Hematopoietic multipotent progenitor cell (in vitro differentiated cells): Measurements from ENCODE around the gene DNAH14. TPM values are rescaled to one million over a fixed set of nuclear protein-coding genes. Genes with fewer than 3 reads are reported as not detected.
A peak's percentile ranks its signal among the peaks of the same experiment; 100 is the strongest.
"Not testable (repeated sequence)": the region's sequence is repeated elsewhere in the genome, so short reads cannot be mapped to it uniquely, and the experiment has no call there.

ENCODE experiments used
- DNase-seq, 3 donors: peaks; one replicate each; pipeline ENCODE4 v3.0.0-alpha.2; 2011 to 2015; ENCODE audit warnings: low read depth in 2 of 3, low spot score in 2 of 3
- total RNA-seq: library from RNA; depleted of rRNA; stranded (reverse); fragments of >200 nt; gene quantifications from one replicate; pipeline ENCODE4 v1.2.3, GENCODE V29; 2012

DNAH14 gene
- total RNA-seq, 1 donor, result 5.4 TPM

DNA sequence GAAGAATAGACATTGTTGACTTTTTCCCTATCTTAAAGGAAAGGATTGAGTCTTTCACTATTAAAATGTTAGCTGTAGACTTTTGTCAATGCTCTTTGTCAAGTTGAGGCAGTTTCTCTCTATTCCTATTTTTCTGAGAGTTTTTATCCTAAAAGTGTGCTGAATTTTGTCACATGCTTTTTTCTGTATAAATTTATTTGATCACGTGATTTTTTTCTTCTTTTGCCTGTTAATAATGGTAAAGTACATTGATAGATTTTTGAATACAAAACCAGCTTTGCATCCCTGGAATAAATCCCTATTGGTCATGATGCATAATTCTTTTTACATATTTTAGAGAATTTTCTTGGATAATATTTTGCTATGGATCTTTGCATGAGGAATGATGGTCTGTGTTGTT is 60.1 kb downstream of the DNAH14 start:
- no peak for DNase-seq

DNA sequence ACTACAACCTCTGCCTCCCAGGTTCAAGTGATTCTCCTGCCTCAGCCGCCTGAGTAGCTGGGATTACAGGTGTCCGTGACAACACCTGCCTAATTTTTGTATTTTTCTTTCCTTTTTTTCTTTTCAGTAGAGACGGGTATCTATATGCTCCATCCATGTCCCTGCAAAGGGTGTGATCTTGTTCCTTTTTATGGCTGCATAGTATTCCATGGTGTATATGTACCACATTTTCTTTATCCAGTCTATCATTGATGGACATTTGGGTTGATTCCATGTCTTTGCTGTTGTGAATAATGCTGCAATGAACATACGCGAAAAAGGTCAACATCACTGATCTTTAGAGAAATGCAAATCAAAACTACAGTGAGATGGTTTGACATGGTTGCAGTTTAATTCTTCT is 62.1 kb downstream of the DNAH14 start:
- DNase-seq, result not testable (repeated sequence)

DNA sequence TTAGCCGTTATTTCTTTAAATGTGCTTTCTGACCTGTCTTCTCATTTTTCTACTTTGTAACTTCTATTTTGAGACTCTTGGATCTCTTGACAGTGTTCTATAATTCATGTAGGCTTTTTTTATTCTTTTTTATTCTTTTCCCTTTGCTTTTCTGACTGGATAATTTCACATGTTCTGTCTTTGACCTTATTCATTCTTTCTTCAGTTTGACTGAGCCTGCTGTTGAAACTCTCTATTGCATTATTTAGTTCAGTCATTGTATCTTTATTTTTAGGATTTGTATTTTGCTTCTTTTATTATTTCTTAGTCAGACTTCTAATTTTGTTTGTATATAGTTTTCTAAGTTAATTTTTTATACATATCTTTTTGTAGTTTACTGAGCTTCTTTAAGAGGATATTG is 66.1 kb downstream of the DNAH14 start:
- no peak for DNase-seq

DNA sequence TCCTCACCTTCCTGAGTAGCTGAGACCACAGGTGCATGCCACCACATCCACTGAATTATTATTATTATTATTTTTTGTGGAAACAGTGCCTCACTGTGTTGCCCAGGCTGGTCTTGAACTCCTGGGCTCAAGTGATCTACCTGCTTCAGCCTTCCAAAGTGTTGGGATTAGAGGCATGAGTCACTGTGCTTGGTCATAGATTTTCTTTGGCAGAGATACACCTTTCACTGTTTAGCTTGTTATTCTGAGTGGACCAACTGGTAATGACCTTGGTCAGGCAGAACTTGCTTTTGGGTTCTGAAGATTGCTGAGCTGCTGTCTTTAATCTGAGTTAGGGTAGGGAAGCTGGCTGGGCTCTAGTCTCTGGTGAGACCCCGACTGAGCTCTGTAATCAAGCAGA is 66.8 kb downstream of the DNAH14 start:
- DNase-seq, result no peak

DNA sequence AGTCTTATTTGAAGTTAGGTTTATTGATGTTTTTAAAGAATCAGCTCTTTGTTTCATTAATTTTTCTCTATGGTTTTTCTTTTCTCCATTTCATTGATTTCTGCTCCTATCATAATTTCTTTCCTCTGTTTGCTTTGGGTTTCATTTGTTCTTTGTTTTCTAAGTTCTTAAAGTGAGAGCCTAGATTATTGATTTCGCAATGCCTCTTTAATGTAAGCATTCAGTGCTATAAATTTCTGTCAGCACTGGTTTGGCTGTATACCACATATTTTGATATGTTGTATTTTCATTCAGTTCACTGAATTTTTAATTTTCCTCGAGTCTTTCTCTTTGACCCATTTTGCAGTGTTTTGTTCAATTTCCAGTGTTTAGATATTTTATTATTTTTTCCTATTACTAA is 68.7 kb downstream of the DNAH14 start:
- no peak for DNase-seq

DNA sequence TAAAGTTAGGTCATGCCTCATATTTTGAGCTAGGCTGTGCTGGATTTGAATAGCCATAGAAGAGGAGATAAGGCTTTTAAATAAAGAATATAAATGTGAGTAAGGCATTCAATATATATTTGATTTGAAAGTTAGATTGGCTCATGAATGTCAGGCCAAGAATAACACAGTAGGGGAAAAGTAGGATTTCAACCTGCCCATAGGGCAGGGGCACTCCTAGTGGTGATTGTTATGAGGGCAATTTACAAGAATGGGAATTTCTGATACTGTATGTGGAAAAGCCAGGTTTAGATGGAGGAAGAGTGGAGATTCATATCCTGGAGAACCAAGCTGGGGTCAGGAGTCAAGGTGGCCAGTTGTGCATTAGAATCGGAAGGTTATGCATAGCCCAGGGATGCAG is 74.9 kb downstream of the DNAH14 start:
- no peak for DNase-seq

DNA sequence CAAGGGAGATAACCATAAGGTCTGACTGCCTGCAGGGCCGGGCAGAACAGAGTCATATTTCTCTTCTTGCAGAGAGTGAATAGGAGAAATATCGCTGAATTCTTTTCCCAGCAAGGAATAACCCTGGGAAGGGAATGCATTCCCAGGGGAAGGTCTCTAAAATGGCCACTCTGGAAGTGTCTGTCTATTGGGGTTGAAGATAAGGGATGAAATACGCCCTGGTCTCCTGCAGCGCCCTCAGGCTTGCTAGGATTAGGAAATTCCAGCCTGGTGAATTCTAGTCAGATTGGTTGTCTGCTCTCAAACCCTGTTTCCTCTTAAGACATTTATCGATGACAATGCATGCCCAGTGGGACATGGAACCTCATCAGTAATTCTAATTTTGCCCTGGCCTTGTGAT is 76.9 kb downstream of the DNAH14 start:
- DNase-seq, result not testable (repeated sequence)

DNA sequence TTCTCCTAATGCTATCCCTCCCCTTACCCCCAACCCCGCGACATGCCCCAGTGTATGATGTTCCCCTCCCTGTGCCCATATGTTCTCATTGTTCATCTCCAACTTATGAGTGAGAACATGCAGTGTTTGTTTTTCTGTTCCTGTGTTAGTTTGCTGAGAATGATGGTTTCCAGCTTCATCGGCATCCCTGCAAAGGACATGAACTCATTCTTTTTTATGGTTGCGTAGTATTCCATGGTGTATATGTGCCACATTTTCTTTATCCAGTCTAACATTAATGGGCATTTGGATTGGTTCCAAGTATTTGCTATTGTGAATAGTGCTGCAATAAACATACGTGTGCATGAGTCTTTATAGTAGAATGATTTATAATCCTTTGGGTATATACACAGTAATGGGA is 78.6 kb downstream of the DNAH14 start:
- DNase-seq, result not testable (repeated sequence)

DNA sequence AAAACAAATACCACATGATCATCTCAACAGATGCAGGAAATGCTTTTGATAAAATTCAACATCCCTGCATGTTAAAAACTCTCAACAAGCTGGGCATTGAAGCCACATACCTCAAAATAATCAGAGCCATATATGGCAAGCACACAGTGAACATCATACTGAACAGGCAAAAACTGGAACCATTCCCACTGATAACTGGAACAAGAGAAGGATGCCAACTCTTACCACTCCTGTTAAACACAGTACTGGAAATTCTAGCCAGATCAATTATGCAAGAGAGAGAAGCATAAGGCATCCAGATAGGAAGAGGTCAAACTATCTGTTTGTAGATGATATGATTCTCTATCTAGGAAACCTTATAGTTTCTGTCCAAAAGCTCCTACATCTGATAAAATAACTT is 91.6 kb downstream of the DNAH14 start:
- no peak for DNase-seq

DNA sequence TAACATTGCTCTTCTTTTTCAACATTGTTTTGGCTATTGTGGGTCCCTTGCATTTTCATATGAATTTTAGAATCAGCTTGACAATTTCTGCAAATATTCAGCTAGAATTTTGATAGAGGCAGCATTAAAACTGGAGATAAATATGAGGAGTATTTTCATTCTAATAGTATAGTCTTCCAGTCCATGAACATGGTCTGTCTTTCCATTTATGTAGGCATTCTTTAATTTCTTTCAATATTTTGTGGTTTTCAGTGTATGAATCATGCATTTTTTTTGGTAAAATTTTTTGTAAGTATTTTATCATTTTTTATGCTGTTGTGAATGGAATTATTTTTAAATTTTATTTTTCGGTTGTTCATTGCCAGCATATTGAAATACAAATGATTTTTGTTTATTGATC is 97.2 kb downstream of the DNAH14 start:
- DNase-seq, result no peak

DNA sequence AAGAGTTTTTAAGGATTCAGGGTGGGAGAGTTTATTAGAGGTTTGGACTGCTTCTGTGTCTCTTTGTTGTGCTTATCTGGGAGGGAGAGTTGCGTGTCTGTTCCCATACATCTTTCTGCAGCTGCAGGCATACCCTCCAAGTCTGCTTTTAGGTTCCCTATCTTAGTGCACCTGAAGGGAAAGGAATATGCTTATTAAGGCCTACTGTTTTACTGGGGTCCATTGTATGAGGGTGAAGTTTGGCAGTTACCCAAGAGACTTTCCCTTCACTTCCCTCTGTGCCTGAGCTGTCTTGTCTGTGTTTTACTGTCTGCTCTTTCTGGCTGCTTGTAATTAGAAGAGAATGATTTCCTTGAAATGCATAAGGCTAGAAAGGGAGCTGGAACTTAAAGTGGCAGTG is 107.0 kb downstream of the DNAH14 start:
- not testable (repeated sequence) for DNase-seq

DNA sequence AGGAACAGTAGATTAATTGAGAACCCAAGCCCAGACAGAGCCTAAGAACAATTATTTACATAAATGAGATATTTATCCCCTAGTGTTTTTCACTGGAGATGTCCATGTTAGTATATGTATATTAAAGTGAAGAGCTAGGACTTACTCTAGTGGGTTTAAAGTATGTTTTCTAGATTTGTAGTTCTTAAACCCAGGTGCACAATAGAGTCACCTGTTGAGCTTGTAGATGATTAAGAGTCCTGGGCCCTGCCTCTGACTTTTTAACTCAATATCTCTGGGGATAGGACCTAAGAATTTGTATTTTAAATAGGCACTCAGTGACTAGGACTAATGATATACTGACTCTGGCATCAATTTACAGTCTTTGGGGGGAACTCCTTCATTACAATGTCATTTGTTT is 112.8 kb downstream of the DNAH14 start:
- no peak for DNase-seq

DNA sequence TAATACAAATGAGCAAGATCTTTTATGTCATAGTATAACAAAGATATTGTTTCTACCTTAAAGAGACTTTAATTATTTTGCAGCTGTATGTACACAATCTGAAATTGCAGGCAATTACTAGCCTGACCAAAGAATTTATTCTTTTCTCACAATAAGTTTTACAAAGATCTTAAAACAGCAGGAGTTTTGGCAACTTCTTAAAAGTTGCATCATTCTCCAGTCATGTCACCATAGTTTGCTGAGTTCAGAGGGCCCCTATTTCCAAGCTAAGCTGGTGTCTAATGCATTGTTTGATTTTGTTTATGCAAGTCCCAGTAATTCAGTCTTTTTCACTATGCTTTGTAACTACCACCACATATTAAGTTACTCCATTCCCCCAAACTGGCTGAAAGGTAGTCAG is 114.8 kb downstream of the DNAH14 start:
- no peak for DNase-seq

DNA sequence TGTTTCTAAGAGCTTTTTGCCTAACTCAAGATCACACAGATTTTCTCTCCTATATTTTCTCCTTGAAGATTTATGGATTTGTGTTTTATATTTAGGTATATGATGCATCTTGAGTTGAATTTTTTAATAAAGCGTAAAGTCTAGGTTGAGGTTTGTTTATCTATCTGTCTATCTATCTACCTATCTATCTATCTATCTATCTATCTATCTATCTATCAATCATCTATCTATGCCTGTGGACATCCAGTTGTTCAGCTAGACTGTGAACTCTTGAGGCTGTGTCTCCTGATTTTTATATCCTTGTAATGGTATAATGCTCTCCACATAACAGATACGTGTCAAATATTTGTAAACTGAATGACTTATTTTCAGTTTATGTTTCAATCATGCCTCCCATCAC is 120.1 kb downstream of the DNAH14 start:
- DNase-seq, result no peak

DNA sequence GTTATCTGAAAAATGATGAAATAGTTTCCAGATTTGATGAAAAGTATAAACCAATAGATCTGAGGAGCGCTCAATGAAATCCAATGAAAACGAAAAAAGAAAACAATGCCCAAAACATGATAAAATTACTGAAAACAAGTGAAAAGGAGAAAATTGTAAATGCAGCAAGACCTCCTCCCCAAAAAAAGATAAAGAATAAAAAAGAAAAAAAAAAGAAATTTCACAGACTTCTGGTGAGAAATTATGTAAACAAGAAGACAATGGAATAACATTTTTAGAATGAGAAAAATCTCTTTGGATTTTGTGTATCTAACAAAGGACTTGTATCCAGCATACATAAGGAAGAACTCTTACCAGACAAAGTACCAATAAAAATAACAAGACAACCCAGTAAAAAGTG is 134.2 kb downstream of the DNAH14 start:
- DNase-seq, result no peak

DNA sequence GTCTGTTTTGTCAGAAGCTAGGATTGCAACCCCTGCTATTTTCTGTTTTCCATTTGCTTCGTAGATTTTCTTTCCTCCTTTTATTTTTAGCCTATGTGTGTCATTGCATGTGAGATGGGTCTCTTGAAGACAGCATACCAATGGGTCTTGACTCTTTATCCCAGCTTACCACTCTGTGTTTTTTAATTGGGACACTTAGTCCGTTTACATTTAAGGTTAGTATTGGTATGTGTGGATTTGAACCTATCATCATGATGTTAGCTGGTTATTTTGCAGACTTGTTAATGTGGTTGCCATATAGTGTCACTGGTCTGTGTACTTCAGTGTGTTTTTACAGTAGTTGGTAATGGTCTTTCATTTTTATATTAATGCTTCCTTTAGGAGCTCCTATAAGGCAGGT is 141.5 kb downstream of the DNAH14 start:
- DNase-seq, result peak in 1 of 3 donors; percentile 5

DNA sequence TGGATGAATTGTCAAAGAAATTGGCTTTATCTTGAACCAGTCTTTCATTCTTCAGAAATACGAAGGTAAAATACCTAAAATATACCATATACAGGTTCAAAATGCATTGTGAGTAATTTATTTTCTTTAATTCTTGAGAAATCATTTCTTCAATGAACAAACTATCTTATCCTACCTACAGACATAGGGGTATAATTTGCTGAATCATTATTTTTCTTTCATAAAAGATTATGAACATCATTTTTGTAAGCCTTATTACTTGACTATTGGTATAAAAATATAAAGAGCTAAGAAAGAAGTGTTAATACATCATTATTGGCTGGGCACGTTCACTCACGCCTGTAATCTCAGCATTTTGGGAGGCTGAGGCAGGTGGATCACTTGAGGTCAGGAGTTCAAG is 167.7 kb downstream of the DNAH14 start:
- DNase-seq, result no peak

DNA sequence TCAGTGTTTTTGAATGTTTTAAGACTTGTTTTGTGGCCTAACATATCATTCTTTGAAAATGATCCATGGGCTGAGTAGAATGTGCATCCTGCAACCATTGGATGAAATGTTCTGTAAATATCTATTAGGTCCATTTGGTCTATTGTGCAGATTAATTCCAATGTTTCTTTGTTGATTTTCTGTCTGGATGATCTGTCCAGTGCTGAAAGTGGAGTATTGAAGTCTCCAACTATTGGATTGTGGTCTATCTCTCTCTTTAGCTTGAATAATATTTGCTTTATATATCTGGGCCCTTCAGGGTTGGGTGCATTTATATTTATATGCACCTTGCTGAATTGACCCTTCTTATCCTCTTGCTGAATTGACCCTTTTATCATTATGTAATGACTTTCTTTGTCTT is 181.5 kb downstream of the DNAH14 start:
- DNase-seq, result no peak

DNA sequence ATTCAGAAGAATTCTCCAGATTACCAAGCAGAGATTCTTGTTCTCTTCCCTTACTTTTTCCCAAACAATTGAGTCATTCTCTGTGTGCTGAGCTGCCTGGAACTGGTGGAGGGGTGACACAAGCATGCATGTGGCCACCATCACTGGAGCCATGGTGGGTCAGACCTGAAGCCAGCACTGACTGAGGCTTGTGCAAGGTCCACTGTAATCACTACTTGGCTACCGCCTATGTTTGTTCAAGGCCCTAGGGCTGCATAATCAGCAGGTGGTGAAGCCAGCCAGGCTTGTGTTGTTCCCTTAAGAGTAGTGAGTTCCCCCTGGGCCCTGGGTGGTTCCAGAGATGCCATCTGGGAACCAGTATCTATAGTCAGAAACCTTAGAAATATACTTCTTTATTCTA is 183.8 kb downstream of the DNAH14 start:
- DNase-seq, result no peak

DNA sequence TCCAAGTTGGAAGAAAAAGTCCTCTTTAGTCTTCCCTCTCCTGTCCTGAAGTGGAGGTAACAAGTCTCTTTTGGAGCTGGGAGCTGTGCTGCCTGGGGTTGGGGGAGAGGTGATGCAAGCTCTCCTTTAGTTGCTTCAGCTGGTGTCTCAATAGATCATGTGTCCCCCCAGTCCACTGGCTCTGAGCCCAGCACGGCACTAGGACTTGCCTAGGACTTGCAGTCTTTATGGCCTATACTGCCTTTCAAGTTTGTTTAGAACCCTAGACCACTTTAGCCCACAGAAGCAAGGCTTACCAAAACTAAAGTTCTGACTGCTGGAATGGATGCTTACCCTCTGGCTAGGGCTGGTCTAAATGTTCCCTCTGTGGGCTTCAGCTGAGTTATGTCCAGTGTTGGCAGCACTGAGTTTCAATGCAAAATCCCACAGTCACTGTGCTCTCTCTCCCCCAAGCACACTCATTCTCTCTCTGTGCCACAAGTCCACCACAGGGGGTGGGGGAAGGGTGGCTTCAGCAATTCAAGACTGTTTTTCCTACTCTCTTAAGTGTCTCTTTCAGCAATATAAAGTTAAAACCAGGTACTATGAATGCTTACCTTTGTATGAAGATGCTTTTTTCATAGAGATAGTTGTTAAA is 185.0 kb downstream of the DNAH14 start:
- DNase-seq, result no peak

DNA sequence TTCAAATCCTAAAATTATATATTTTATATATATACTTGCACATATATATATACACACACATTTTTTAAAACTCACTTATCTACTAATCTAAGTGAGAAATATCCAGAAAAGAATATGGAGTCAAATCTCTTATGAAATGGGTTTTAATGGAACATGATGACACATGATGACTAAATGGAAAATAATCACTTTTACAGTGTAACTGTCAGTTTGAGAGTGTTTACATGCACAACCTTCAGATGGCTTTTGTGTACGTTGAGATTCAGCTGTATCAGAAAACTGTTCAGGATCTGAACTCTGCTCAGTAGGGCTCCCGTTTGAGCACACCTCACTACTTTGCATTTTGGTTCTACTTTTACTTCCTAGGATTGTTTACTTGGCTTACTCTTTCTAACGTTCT is 189.8 kb downstream of the DNAH14 start:
- no peak for DNase-seq

DNA sequence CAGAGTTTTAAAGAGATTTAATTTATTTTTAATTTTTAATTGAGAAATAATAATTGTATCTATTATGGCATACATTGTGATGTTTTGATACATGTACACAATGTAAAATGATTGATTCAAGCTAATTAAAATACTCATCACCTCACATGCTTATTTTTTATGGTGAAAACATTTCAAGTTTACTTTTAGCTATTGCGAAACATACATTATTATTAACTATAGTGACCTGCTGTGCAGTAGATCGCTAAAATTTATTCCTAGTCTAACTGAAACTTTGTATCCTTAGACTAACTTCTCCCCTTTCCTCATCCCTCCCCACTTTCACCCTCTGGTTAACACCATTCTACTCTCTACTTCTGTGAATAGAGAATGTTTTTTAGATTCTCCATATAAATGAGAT is 191.6 kb downstream of the DNAH14 start:
- no peak for DNase-seq

DNA sequence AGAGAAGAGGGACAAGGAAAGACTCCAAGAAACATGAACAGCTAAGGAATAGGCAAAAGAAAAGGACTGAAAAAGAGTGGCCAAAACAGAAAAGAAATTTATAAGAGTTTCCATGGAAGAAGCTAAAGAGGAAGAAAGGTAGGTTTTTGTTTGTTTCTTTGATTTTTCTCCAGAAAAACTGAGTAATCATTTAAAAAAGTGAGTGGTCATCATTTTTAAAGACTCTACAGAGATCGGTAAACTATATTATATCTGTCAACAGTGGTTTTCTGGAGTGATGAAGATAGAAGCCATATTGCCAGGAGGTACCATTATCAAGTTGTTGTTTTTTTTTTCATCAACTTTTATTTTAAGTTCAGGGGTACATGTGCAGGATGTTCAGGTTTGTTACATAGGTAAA is 202.4 kb downstream of the DNAH14 start:
- no peak for DNase-seq
